Neural cell (in vitro differentiated cells): Measurements from ENCODE around the gene ATP2B1.

Experiments
- POLR2AphosphoS5 ChIP-seq: IDR thresholded peaks from 2 replicates; pipeline ENCODE4 v1.6.1; 2012
- RAD21 ChIP-seq: fragments of 450-650 bp; conservative IDR thresholded peaks from 2 replicates; pipeline ENCODE4 v1.6.1; 2014; ENCODE audit warnings: antibody characterized with exemption, mild to moderate bottlenecking, moderate library complexity
- TAF1 ChIP-seq: IDR thresholded peaks from 2 replicates; pipeline ENCODE4 v1.6.1; 2012; ENCODE audit warnings: low read depth
- TF ChIP-seq, protein P1 (sequence below): fragments of 450-650 bp; IDR thresholded peaks from 2 replicates; pipeline ENCODE4 v1.5.1; 2014; ENCODE audit warnings: antibody characterized with exemption, mild to moderate bottlenecking, moderate library complexity; ENCODE audit not compliant: poor library complexity, severe bottlenecking

DNA sequence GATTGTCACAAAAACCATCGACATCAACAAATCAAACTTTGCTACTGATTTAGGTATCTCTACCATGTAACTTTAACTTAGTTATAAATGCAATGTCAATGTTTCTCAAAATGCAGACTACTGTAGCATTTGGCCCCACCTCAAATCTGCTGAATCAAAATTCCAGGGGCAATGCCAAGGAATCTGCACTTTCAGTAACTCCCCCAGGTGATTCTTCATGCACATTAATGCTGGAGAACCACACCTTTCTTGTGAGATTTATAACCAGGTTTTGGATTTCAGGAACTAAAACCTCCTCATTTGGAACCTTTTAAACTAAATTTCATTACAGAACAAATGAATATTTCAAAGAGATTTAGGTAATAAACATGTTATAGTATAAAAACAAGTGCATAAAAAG, 4.9 kb downstream of the ATP2B1 start:
- TF ChIP-seq, protein P1, sequence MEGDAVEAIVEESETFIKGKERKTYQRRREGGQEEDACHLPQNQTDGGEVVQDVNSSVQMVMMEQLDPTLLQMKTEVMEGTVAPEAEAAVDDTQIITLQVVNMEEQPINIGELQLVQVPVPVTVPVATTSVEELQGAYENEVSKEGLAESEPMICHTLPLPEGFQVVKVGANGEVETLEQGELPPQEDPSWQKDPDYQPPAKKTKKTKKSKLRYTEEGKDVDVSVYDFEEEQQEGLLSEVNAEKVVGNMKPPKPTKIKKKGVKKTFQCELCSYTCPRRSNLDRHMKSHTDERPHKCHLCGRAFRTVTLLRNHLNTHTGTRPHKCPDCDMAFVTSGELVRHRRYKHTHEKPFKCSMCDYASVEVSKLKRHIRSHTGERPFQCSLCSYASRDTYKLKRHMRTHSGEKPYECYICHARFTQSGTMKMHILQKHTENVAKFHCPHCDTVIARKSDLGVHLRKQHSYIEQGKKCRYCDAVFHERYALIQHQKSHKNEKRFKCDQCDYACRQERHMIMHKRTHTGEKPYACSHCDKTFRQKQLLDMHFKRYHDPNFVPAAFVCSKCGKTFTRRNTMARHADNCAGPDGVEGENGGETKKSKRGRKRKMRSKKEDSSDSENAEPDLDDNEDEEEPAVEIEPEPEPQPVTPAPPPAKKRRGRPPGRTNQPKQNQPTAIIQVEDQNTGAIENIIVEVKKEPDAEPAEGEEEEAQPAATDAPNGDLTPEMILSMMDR, result no peak
- TF ChIP-seq POLR2AphosphoS5 (no peak), TAF1 (no peak), RAD21 (no peak)
